Natural killer cell (primary cell): ENCODE results near the gene PRKAR1A. TPM values are rescaled to one million over a fixed set of nuclear protein-coding genes. Genes with fewer than 3 reads are reported as not detected.

ENCODE experiments used
- ATAC-seq, 3 donors: fragments of 150-1000 bp in 2 of 3; fragments of 200-7000 bp in 1 of 3; cut with Tn5 transposase; 1 replicate in 1 of 3; 2 replicates in 2 of 3; pipeline ENCODE4 v1.10.0; 2021; ENCODE audit warnings: mild to moderate bottlenecking in 2 of 3, moderate library complexity in 2 of 3
- DNase-seq, 2 donors: peaks; one replicate each; pipeline versions ENCODE4 v3.0.0 to v3.0.0-alpha.2; 2013 to 2021; ENCODE audit warnings: mixed read lengths in 1 of 2
- H3K27ac ChIP-seq: one replicate; pipeline ENCODE4 v1.5.1; 2013; ENCODE audit warnings: mild to moderate bottlenecking, low read length
- H3K27me3 ChIP-seq: one replicate; pipeline ENCODE4 v1.6.1; 2013; ENCODE audit warnings: low read length; ENCODE audit not compliant: control insufficient read depth, insufficient read depth
- H3K36me3 ChIP-seq: one replicate; pipeline ENCODE4 v1.6.1; 2013; ENCODE audit warnings: low read length; ENCODE audit not compliant: control insufficient read depth, insufficient read depth
- H3K4me1 ChIP-seq: one replicate; pipeline ENCODE4 v1.6.1; 2013; ENCODE audit warnings: low read length; ENCODE audit not compliant: control insufficient read depth, insufficient read depth
- H3K4me3 ChIP-seq: one replicate; pipeline ENCODE4 v1.5.1; 2013; ENCODE audit warnings: low read length
- H3K9me3 ChIP-seq: one replicate; pipeline ENCODE4 v1.6.1; 2013; ENCODE audit warnings: low read length; ENCODE audit not compliant: control insufficient read depth, insufficient read depth
- H3K27ac Mint-ChIP-seq, 2 donors: one replicate each; pipeline ENCODE4 v1.8.0; 2022; ENCODE audit warnings: mild to moderate bottlenecking in 2 of 2, mixed read lengths in 2 of 2, moderate library complexity in 1 of 2
- H3K27me3 Mint-ChIP-seq, 2 donors: one replicate each; pipeline ENCODE4 v1.8.0; 2022; ENCODE audit warnings: low read depth in 2 of 2, mixed read lengths in 2 of 2
- H3K36me3 Mint-ChIP-seq: one replicate; pipeline ENCODE4 v1.8.0; 2022; ENCODE audit warnings: mixed read lengths
- H3K4me1 Mint-ChIP-seq, 2 donors: one replicate each; pipeline ENCODE4 v1.8.0; 2022; ENCODE audit warnings: mixed read lengths in 2 of 2
- H3K4me3 Mint-ChIP-seq: one replicate; pipeline ENCODE4 v1.8.0; 2022; ENCODE audit warnings: mild to moderate bottlenecking, moderate library complexity, mixed read lengths
- H3K9me3 Mint-ChIP-seq, 2 donors: one replicate each; pipeline ENCODE4 v1.8.0; 2022; ENCODE audit warnings: mixed read lengths in 2 of 2
- WGBS: methylation state at CpG from one replicate; pipeline ENCODE4 v1.1.7; 2013; ENCODE audit warnings: missing lambda C conversion rate; ENCODE audit not compliant: insufficient coverage; 5-methylcytosine and 5-hydroxymethylcytosine counted together
- intact Hi-C: fragments of 100-400 bp; cut with micrococcal nuclease; formaldehyde crosslinking; loops from one replicate; pipeline ENCODE4 v1.14.2; 2022
- total RNA-seq, 4 donors: library from RNA; stranded (reverse); fragments of 120-200 nt in 1 of 4; gene quantifications; one replicate each; pipeline versions ENCODE4 v1.2.3 to v1.2.4, GENCODE V29; 2013 to 2022
- TF ChIP-seq, protein P1 (sequence below): fragments of 200-600 bp; IDR thresholded peaks from one replicate; pipeline ENCODE4 v1.8.0; 2022; ENCODE audit warnings: antibody characterized with exemption

PRKAR1A gene
- total RNA-seq, 3 donors from 2014 or later (not counting 1 experiment from before 2014, with no cell fraction given) = 215 to 267 (median 234) TPM

DNA sequence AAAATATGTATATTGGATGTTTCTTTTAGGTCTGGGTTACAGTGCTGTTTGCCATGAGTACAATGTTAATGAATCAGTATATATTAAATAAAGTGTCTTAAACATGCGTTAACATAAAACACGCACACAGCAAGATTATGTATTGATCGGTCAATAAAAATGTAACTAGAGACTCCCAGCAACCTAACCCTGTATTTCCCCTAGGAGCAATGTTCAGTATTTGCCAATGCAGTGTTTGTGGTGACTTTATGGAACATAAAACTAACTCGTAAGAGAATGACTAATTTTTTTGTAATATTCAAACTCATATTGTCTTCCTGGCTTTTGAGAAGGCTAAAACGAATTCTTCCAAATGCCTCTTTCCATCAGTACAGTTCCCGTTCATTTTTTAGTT, 22.5 kb downstream of the PRKAR1A start:
- Mint-ChIP-seq H3K27ac (peak overlapping the region; percentile 67 to 77), H3K27me3 (no peaks in the 10 kb centered on the region), H3K9me3 (no peaks in the 10 kb centered on the region), H3K4me3 (no peak overlapping the region), H3K4me1 (peaks cover 15 to 17% of the 10 kb centered on the region in 2 donors), H3K36me3 (peaks cover 39% of the 10 kb centered on the region)
- Histone ChIP-seq H3K27ac (no peak overlapping the region), H3K9me3 (no peaks in the 10 kb centered on the region), H3K4me3 (no peak overlapping the region), H3K4me1 (no peaks in the 10 kb centered on the region), H3K27me3 (no peaks in the 10 kb centered on the region), H3K36me3 (peaks cover 78% of the 10 kb centered on the region)
- WGBS = 100% methylated on average over 4 of the region's 6 CpGs
- ATAC-seq = no peak
- DNase-seq = no peak
- intact Hi-C loops = loop anchor here (5.0 kb wide), 1 partner anchor 703 kb away; no protein-coding TSS in a partner anchor
- TF ChIP-seq, protein P1, sequence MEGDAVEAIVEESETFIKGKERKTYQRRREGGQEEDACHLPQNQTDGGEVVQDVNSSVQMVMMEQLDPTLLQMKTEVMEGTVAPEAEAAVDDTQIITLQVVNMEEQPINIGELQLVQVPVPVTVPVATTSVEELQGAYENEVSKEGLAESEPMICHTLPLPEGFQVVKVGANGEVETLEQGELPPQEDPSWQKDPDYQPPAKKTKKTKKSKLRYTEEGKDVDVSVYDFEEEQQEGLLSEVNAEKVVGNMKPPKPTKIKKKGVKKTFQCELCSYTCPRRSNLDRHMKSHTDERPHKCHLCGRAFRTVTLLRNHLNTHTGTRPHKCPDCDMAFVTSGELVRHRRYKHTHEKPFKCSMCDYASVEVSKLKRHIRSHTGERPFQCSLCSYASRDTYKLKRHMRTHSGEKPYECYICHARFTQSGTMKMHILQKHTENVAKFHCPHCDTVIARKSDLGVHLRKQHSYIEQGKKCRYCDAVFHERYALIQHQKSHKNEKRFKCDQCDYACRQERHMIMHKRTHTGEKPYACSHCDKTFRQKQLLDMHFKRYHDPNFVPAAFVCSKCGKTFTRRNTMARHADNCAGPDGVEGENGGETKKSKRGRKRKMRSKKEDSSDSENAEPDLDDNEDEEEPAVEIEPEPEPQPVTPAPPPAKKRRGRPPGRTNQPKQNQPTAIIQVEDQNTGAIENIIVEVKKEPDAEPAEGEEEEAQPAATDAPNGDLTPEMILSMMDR = no peak

DNA sequence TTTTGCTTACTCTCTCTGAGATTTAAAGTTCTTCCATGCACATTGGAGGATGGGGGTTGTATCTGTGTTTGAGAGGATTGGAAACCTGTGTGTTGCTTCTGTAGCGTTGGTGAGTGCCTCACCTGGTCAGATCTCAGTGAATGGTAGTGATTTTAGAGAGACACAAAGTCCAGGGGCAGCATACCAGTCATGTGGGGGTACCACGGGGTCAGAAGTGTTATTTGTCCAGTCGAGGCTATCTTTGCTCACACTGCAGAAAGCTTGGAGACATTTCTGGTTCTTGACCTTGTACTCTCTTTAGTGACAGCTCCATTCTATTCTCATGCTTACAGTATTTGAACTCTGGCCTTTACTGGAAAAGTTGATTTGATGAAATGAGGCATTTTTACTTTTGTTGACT, 23.7 kb downstream of the PRKAR1A start:
- H3K27ac Mint-ChIP-seq = peak overlapping the region in 1 of 2 donors; percentile 67
- peaks cover 10 to 17% of the 10 kb centered on the region in 2 donors for H3K4me1 Mint-ChIP-seq
- DNase-seq (no peak), ATAC-seq (no peak)
- no peak overlapping the region for H3K4me3 Mint-ChIP-seq
- H3K27me3 Mint-ChIP-seq = no peaks in the 10 kb centered on the region
- Histone ChIP-seq H3K9me3 (no peaks in the 10 kb centered on the region), H3K36me3 (peaks cover 70% of the 10 kb centered on the region), H3K27me3 (no peaks in the 10 kb centered on the region), H3K27ac (no peak overlapping the region), H3K4me1 (no peaks in the 10 kb centered on the region), H3K4me3 (no peak overlapping the region)
- H3K36me3 Mint-ChIP-seq = peaks cover 27% of the 10 kb centered on the region
- WGBS = 89% methylated on average over 3 of the region's 3 CpGs
- intact Hi-C loops = no loop called here
- H3K9me3 Mint-ChIP-seq = no peaks in the 10 kb centered on the region
- TF ChIP-seq, protein P1 = no peak

DNA sequence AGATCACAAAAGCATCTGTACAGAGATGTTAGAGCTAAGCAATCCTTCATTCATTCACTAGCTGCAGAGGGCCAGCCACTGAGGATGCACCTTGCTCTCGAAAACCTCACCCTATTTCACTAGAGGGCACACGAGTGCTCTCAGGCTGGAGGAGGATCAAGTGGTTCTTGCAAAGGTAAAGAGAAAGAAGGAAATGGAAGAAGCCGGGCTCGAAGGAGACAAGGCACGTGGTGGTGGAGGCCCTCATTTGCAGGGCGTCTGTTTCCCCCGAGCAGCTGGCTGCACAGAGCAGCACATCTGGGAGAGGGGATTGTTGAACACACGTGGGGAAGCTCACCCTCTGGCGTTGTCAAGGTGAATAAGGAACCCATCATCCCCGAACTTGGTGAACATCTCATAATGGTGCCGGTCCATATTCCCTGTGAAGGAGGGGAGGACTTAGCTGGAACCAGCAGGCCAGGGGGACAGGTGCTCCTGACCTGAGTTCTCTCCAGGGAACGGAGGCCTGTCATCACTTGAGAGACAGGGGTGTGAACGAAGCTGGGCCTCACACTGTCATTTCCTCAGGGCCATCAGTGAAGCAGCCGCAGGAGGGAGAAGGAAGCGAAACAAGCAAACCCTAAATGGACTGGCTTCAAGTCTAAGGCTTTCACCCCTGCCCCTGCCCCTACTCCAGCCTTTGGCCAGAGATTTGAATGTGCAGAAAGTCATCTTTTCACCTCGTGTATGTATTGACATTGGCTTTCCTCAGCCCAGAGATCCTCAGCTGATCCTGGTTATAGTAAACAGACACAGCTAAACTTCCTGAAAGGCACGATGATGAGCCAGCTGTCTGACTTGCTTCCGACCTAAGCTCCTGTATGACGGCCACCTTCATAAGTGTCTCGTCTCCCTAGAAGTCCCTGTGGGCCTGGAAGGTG, 27.6 kb downstream of the PRKAR1A start:
- peak overlapping the region in 1 of 2 donors; percentile 17 for H3K27ac Mint-ChIP-seq
- H3K36me3 Mint-ChIP-seq = peaks cover 8% of the 10 kb centered on the region
- H3K9me3 Mint-ChIP-seq = no peaks in the 10 kb centered on the region
- H3K4me1 Mint-ChIP-seq = peaks cover 8 to 14% of the 10 kb centered on the region in 2 donors
- 72% methylated on average over 19 of the region's 20 CpGs for WGBS
- H3K27me3 Mint-ChIP-seq = no peaks in the 10 kb centered on the region
- ATAC-seq = no peak
- no peaks in the 10 kb centered on the region for H3K9me3 ChIP-seq
- peaks cover 35% of the 10 kb centered on the region for H3K36me3 ChIP-seq
- H3K27me3 ChIP-seq = no peaks in the 10 kb centered on the region
- H3K4me1 ChIP-seq = no peaks in the 10 kb centered on the region
- H3K4me3 Mint-ChIP-seq = no peak overlapping the region
- TF ChIP-seq, protein P1 = no peak
- intact Hi-C loops = no loop called here
- peak in 1 of 2 donors; percentile 10 for DNase-seq
- H3K4me3 ChIP-seq = no peak overlapping the region
- no peak overlapping the region for H3K27ac ChIP-seq
